B cell (primary cell): Measurements from ENCODE around the gene OSBPL1A.

Experiments
- CTCF ChIP-seq: fragments of 200-600 bp; IDR thresholded peaks from one replicate; pipeline ENCODE4 v1.8.0; 2022; ENCODE audit warnings: antibody characterized with exemption, mild to moderate bottlenecking
- EZH2 ChIP-seq: IDR thresholded peaks from 2 replicates; pipeline ENCODE4 v1.6.1; 2012; ENCODE audit warnings: borderline replicate concordance, low read depth, mild to moderate bottlenecking, moderate library complexity, low read length; ENCODE audit not compliant: insufficient read depth, poor library complexity, severe bottlenecking

- TF ChIP-seq CTCF = no peak
- TF ChIP-seq EZH2 = no peak
Observed at GRCh38 chr18:24426073-24426397, 28.4 kb upstream of the OSBPL1A start.
